ENCODE data around the gene FGR. TPM values are rescaled to one million over a fixed set of nuclear protein-coding genes. Genes with fewer than 3 reads are reported as not detected.

FGR gene
- total RNA-seq, 4 donors from 2014 or later: 18.8 to 131 (median 77.6) TPM

GRCh38 chr1:27563341-27563590, 71.7 kb downstream of the FGR start:
- no peak for DNase-seq (ENCODE audit: low spot score)
- ATAC-seq (ENCODE audit: low FRiP score): no peak
- TF ChIP-seq CTCF (IDR thresholded peaks at IDR 0.05): no peak

- no peak for DNase-seq (ENCODE audit: low spot score)
- no peak for TF ChIP-seq CTCF (IDR thresholded peaks at IDR 0.05)
- ATAC-seq (ENCODE audit: low FRiP score): no peak
Measured at GRCh38 chr1:27562534-27563340, 72.2 kb downstream of the FGR start.

Small RNAs within 50 kb of the gene (small RNA-seq; reads per million reads assigned to genes)
- gene AL031729.1 (not detected), gene RNU6-949P (not detected)

Other genes with a start within 250 kb of the FGR start
- 1 to 10 TPM in 1 of 4 donors, under 1 TPM in 2, not detected in 1; 0.19 to 1.3 (median 0.65) TPM for gene GPR3, start 242.6 kb downstream of the FGR start, total RNA-seq
- gene WASF2, start 145.0 kb downstream of the FGR start, total RNA-seq: 10 to 100 TPM; 43.4 to 87.8 (median 60.5) TPM
- 10 to 100 TPM in 1 of 4 donors, 1 to 10 TPM in 3; 7.5 to 12.9 (median 8.2) TPM for gene AHDC1, start 31.0 kb downstream of the FGR start, total RNA-seq
- 10 to 100 TPM; 28.2 to 88.4 (median 69.6) TPM for gene IFI6, start 37.0 kb upstream of the FGR start, total RNA-seq
- 10 to 100 TPM; 17.4 to 30.0 (median 20.0) TPM for gene FAM76A, start 90.8 kb upstream of the FGR start, total RNA-seq
- 100 to 1,000 TPM in 1 of 4 donors, 10 to 100 TPM in 3; 78.5 to 116 (median 95.7) TPM for gene STX12, start 138.0 kb upstream of the FGR start, total RNA-seq
- gene PPP1R8, start 195.6 kb upstream of the FGR start, total RNA-seq: 10 to 100 TPM; 24.6 to 43.7 (median 33.5) TPM
- gene THEMIS2, start 237.4 kb upstream of the FGR start, total RNA-seq: 100 to 1,000 TPM in 1 of 4 donors, 10 to 100 TPM in 3; 50.2 to 103 (median 77.0) TPM